AG04450 (cell line): ENCODE results near the gene PECR. TPM values are rescaled to one million over a fixed set of nuclear protein-coding genes. Genes with fewer than 3 reads are reported as not detected.
"Not testable (repeated sequence)": the region's sequence is repeated elsewhere in the genome, so short reads cannot be mapped to it uniquely, and the experiment has no call there.

Experiments used
- CTCF ChIA-PET: fragments of 300-600, 350-600 bp; formaldehyde crosslinking; extraction: SDS; loops from one replicate; lab custom pipeline; 2022; ENCODE audit warnings: antibody characterized with exemption, inconsistent platforms; lab: Charles Lee
- POLR2A ChIA-PET: fragments of 350-600 bp; formaldehyde crosslinking; extraction: SDS; loops from one replicate; lab custom pipeline; 2021; ENCODE audit warnings: antibody characterized with exemption, inconsistent platforms; lab: Yijun Ruan, JAX
- DNase-seq: peaks from one replicate; pipeline ENCODE4 v3.0.0-alpha.2; 2011; ENCODE audit warnings: low read depth, low spot score
- H3K27ac ChIP-seq: one replicate; pipeline ENCODE4 v1.5.1; 2012; ENCODE audit warnings: low read depth, low read length, control low read depth
- H3K27me3 ChIP-seq: one replicate; pipeline ENCODE4 v1.6.0; 2012; ENCODE audit warnings: low read length; ENCODE audit not compliant: control insufficient read depth, insufficient read depth
- H3K4me3 ChIP-seq: 2 replicates; pipeline ENCODE4 v1.5.1; 2011; ENCODE audit warnings: mild to moderate bottlenecking, low read depth, low read length, control low read depth
- H3K9me3 ChIP-seq: 2 replicates; pipeline ENCODE4 v1.5.1; 2012; ENCODE audit warnings: low read length; ENCODE audit not compliant: control insufficient read depth, insufficient read depth
- polyA plus RNA-seq: library from polyadenylated mRNA; depleted of rRNA; stranded (reverse); fragments of >200 nt; gene quantifications from 2 replicates; pipeline ENCODE4 v1.2.3, GENCODE V29; 2011
- TF ChIP-seq, protein P1 (sequence below): IDR thresholded peaks from 2 replicates; pipeline ENCODE4 v1.5.1; 2011; ENCODE audit warnings: low read depth, low read length, control low read depth, inconsistent platforms

Gene PECR
- polyA plus RNA-seq, 1 experiment: 16.7 TPM

GRCh38 chr2:216012133-216012829, 69.3 kb downstream of the PECR start:
- TF ChIP-seq, protein P1, sequence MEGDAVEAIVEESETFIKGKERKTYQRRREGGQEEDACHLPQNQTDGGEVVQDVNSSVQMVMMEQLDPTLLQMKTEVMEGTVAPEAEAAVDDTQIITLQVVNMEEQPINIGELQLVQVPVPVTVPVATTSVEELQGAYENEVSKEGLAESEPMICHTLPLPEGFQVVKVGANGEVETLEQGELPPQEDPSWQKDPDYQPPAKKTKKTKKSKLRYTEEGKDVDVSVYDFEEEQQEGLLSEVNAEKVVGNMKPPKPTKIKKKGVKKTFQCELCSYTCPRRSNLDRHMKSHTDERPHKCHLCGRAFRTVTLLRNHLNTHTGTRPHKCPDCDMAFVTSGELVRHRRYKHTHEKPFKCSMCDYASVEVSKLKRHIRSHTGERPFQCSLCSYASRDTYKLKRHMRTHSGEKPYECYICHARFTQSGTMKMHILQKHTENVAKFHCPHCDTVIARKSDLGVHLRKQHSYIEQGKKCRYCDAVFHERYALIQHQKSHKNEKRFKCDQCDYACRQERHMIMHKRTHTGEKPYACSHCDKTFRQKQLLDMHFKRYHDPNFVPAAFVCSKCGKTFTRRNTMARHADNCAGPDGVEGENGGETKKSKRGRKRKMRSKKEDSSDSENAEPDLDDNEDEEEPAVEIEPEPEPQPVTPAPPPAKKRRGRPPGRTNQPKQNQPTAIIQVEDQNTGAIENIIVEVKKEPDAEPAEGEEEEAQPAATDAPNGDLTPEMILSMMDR: no peak
- Histone ChIP-seq H3K27me3 (no peaks in the 10 kb centered on the region), H3K27ac (no peak overlapping the region), H3K4me3 (peak overlapping the region; percentile 68), H3K9me3 (no peaks in the 10 kb centered on the region)
- POLR2A ChIA-PET: no interaction called here
- CTCF ChIA-PET: interaction anchor here (0.6 to 2.5 kb wide), 6 partner anchors 11 to 1278 kb away, joined by 3 to 12 read pairs (median 4); no protein-coding TSS in a partner anchor
- no peak for DNase-seq

GRCh38 chr2:216009215-216009614, 72.4 kb downstream of the PECR start:
- H3K4me3 ChIP-seq, H3K27me3 ChIP-seq, H3K9me3 ChIP-seq, POLR2A ChIA-PET, H3K27ac ChIP-seq, DNase-seq: not testable (repeated sequence)
- CTCF ChIA-PET: interaction anchor here (2.2 kb wide), 1 partner anchor 14 kb away, joined by 6 read pairs; no protein-coding TSS in a partner anchor

- ChIA-PET CTCF (interaction anchor here (2.2 kb wide), 1 partner anchor 15 kb away, joined by 6 read pairs; no protein-coding TSS in a partner anchor), POLR2A (no interaction called here)
- TF ChIP-seq, protein P1: no peak
- Histone ChIP-seq H3K4me3 (no peak overlapping the region), H3K27me3 (no peaks in the 10 kb centered on the region), H3K9me3 (no peaks in the 10 kb centered on the region), H3K27ac (no peak overlapping the region)
- no peak for DNase-seq
Observed at GRCh38 chr2:216008387-216008786, 73.2 kb downstream of the PECR start.

GRCh38 chr2:216006164-216006663, 75.4 kb downstream of the PECR start:
- Histone ChIP-seq H3K27me3 (no peaks in the 10 kb centered on the region), H3K9me3 (no peaks in the 10 kb centered on the region), H3K27ac (no peak overlapping the region), H3K4me3 (no peak overlapping the region)
- ChIA-PET CTCF (interaction anchor here (0.6 to 1.0 kb wide), 3 partner anchors 17 to 73 kb away, joined by 3 to 4 read pairs (median 3); no protein-coding TSS in a partner anchor), POLR2A (interaction anchor here (0.6 kb wide), 1 partner anchor 32 kb away, joined by 7 read pairs; no protein-coding TSS in a partner anchor)
- no peak for DNase-seq
- TF ChIP-seq, protein P1: no peak

- ChIA-PET CTCF (no interaction called here), POLR2A (no interaction called here)
- TF ChIP-seq, protein P1: no peak
Observed at GRCh38 chr2:216004697-216005283, 76.8 kb downstream of the PECR start.

More at GRCh38 chr2:216004697-216005283, 76.8 kb downstream of the PECR start:
- H3K27ac ChIP-seq: no peak overlapping the region
- no peaks in the 10 kb centered on the region for H3K27me3 ChIP-seq
- H3K9me3 ChIP-seq: no peaks in the 10 kb centered on the region
- H3K4me3 ChIP-seq: no peak overlapping the region
- DNase-seq: no peak
